ENCODE measurements around the gene ANAPC13.

The ANAPC13 gene, protein sequence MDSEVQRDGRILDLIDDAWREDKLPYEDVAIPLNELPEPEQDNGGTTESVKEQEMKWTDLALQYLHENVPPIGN

DNA sequence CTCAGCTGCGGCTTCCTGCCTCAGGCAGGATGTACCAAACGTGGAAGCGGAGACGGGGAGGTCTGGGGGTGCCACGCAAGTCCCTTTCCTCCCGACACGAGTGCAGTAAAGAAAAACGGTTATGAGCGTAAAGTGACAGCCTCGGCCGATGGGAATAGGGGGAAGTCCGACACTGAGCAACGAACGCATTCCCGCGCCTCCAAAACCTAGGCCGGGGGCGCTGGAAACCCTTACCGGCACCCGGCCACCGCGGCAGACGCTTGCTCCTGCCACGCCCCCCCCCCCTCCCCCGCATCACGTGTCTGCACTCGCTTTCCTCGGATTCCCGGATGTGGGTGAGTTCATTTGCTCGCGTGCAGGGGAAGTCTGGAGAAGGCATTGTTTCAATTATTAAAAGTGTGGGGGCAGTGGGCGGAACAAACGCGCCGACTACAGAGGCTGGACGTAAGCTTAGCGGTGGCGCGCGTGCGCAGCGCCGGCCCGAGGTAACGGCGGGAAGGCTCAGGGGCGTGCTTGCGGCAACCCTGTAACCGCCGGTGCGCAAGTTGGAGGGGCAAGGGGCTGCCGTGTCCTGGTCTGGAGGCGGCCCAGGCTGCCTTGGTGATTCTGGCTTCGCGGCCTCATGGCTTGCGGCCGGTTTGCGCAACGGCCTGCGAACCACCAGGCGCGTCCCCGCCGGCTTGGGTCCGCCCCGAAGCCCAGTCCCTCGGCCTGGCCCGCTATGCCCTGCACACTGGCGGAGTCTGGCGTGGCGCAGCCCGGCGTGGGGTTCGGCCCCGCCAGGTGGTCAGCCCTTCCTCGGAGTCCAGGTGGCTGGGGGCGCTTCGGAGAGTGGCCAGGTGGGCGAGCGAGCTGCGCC is at the start of gene ANAPC13, which contains the start of gene CEP63:
ANAPC13 (minus strand) TSS at position 268 of the 859 bp plus-strand sequence. CDS start 3,081 bp downstream, outside the sequence.
CEP63 (plus strand) TSS at position 340 of the 859 bp plus-strand sequence. CDS start 9,264 bp downstream, outside the sequence.
- DNase-seq (ENCODE audit: low spot score) = peak; percentile 95

DNA sequence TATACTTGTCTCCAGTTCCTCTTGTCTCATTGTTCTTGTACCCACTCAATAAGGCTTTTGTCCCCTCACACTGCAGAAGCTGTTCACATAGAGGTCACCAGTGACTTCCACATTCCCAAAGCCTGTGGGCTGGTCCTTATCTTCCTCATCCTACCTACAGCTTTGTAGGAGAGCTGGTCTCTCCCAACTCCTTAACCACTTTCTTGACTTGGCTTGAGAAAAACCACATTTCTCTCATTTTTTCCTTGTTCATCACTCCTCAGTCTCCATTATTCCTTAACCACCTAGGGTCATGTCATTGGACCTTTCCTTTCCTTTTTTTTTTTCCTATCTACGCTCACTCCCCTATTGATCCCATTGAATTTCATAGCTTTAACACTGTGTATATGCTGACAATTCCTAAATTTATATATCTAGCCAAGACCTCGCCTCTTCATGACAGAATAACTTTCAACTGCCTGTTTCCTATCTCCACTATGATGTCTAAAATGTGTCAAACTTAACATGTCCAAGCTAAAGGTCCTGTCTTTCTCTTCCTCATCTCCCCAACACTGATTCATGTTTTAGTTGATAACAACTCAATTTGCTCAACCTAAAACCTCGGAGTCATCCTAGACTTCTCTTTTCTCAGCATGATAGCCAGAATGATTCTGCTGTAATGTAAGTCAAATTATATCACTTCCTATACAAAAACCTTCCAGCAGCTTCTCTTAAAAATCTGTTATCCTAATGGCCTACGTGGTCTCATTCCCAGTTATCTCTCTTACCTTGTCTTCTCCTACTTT is 49.6 kb upstream of the ANAPC13 start:
- DNase-seq (ENCODE audit: low spot score) = peak; percentile 5

- DNase-seq (ENCODE audit: low spot score) = no peak
These were observed 47.7 kb upstream of the ANAPC13 start for GRCh38 chr3:134533493-134533892.

GRCh38 chr3:134527538-134528186 is 41.9 kb upstream of the ANAPC13 start:
- DNase-seq (ENCODE audit: low spot score) = no peak

- DNase-seq (ENCODE audit: low spot score) = no peak
These were observed 41.3 kb upstream of the ANAPC13 start for GRCh38 chr3:134527037-134527436.

GRCh38 chr3:134526319-134526718 is 40.5 kb upstream of the ANAPC13 start:
- DNase-seq (ENCODE audit: low spot score) = no peak

DNA sequence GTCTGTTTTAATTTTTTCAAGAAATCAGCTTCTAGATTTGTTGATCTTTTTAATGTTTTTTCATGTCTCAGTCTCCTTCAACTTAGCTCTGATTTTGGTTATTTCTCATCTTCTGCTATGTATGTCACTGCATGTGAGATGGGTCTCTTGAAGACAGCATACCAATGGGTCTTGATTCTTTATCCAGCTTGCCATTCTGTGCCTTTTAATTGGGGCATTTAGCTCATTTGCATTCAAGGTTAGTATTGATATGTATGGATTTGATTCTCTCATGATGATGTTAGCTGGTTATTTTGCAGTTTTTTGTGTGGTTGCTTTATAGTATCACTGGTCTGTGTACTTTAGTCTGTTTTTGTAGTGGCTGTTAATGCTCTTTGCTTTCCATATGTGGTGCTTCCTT is 39.5 kb upstream of the ANAPC13 start:
- DNase-seq (ENCODE audit: low spot score) = no peak

DNA sequence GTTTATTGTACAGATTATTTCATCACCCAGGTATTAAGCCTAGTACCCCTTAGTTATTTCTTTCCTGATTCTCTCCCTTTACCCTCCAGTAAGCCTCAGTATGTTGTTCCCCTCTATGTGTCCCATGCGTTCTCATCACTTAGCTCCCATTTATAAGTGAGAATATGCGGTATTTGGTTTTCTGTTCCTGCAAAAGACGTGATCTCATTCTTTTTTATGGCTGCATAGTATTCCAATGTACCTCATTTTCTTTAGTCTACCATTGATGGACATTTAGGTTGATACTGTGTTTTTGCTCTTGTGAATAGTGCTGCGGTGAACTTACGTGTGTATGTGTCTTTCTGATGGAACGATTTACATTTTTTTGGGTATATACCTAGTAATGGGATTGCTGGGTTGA is 36.8 kb upstream of the ANAPC13 start:
- DNase-seq (ENCODE audit: low spot score) = no peak

GRCh38 chr3:134517791-134518190 is 32.0 kb upstream of the ANAPC13 start:
- no peak for DNase-seq (ENCODE audit: low spot score)

DNA sequence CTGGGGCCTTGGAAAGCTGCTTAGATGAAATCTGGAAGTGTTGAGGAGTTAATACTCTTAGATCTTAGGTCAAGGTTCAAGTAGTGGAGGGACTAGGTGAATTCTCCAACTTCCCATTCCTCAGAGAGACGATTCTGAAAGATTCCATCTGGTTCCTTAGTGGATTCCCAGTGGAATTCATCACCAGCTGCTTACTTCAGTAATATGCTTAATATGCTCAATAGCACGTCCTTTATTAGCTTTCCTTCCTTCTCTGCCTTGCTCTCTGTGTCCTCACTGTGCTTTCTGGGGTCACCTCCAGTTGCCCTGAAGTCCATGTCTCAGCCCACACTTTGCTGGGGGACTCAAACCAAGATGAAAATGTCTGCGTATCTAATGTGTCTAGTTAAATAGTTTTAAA is 31.1 kb upstream of the ANAPC13 start:
- no peak for DNase-seq (ENCODE audit: low spot score)

DNA sequence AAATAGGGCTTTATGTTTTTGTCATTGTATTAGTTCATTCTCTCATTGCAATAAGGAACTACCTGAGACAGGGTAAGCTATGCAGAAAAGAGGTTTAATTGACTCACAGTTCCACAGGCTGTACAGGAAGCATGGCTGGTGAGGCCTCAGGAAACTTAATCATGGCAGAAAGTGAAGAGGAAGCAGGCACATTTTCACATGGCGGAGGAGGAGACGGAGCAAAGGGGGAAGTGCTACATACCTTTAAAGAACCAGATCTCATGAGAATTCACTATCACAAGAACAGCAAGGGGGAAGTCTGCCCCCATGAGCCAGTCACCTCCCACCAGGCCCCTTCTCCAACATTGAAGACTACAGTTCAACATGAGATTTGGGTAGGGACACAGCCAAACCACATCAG is 25.7 kb upstream of the ANAPC13 start:
- DNase-seq (ENCODE audit: low spot score) = no peak

GRCh38 chr3:134505485-134505884 is 19.7 kb upstream of the ANAPC13 start:
- DNase-seq (ENCODE audit: low spot score) = no peak

GRCh38 chr3:134504132-134504531 is 18.3 kb upstream of the ANAPC13 start:
- DNase-seq (ENCODE audit: low spot score) = no peak

DNA sequence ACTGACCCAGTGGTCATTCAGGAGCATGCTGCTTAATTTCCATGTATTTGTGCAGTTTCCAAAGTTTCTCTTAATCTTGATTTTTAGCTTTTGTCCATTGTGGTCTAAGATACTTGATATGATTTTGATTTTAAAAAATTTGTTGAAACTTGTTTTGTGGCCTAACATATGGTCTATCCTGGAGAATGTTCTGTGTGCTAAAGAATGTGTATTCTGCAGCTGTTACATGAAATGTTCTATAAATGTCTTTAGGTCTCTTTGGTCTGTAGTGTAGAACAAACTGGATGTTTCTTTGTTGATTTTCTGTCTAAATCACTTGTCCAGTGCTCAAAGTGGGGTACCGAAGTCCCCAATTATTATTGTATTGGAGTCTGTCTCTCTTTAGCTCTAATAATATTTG is 17.5 kb upstream of the ANAPC13 start:
- DNase-seq (ENCODE audit: low spot score) = no peak

GRCh38 chr3:134496471-134497071 is 10.8 kb upstream of the ANAPC13 start:
- DNase-seq (ENCODE audit: low spot score) = no peak

DNA sequence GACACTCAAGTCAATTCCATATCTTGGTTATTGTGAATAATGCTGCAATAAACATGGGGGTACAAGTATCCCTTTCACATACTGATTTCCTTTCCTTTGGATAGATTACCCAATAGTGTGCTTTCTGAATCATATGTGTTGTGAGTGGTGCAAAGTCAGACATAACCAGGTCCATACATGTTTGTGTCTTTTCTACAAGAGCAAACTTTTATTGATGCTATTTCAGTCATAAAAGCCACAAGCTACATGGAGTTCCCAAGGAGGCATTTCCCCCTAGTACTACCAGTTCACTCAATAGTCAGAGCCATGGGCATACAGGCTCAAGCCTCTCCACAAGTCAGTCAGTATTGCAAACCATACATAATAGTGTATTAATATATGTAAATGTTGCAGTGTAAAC is 10.2 kb upstream of the ANAPC13 start:
- no peak for DNase-seq (ENCODE audit: low spot score)

DNA sequence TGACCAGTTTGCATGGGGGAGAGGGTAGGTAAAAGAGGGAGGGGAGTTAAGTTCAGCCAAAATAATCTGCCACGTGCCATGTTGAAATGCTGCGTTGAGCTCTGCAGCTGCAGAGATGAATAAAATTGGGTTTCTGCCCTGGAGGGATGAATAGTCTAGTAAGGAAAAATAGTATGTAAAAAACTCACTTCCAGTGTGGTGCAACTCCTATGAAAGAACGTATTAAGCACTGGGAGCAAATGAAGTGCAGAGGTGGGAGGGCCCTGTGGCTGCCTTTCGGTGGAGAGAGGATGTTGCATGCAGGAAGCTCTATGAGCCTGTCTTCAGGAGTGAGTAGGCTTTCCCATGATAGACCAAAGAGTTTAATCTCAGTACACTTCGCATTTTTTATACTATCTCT is 8.7 kb upstream of the ANAPC13 start:
- no peak for DNase-seq (ENCODE audit: low spot score)

GRCh38 chr3:134487406-134487805 is 1.6 kb upstream of the ANAPC13 start:
- DNase-seq (ENCODE audit: low spot score) = no peak

- peak; percentile 24 for DNase-seq (ENCODE audit: low spot score)
These were observed 824 bp upstream of the ANAPC13 start for GRCh38 chr3:134486577-134487041.

GRCh38 chr3:134485075-134485717 is 589 bp downstream of the ANAPC13 start:
- no peak for DNase-seq (ENCODE audit: low spot score)

GRCh38 chr3:134483195-134483900 is 2.4 kb downstream of the ANAPC13 start:
- no peak for DNase-seq (ENCODE audit: low spot score)

Data from globus pallidus (tissue), 1 donor.